Hypothalamus (tissue), 51 donors: ENCODE data around the gene PPP1R27.

ENCODE experiments used
- DNase-seq, 51 donors: peaks; one replicate each; lab custom pipeline; 2025; lab: John Stamatoyannopoulos, UW

The PPP1R27 gene

DNA sequence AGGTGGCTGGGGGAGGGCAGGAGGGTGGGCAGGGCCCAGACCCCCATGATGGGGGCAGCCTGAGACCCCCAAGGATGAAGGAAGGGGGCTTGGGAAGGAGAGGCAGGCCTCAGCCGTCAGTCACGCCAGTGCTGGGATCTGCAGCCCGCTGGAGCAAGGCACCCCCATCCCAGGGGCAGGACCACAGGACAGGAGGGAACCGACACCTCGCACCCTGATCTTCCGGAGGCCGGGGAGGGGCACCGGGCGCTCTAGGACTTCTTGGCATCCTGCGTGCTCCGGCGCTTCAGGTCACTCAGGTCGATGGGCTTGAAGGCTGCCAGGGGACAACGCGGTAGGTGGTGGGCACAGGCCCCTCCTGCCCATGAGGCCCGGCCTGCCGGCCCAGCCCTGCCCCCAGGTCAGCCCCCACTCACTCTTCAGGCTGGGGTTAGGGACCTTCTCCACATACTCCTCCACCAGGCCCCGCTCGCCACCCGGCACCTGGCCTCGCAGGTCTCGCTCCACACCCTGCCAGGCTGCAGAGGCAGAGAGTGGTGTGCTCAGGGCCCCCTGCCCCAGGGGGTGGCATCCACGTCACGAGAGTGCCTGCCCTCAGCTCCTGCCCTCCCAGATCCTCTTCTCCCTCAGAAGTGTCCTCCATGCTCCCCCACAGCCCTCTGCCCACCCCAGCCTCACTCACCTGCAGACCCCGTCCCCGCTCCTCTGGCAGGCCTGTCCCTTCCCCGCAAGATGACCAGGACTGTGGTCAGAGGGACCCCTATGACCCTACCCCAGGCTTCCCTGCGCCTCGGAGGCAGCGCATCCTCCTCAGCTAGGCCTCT is 11.6 kb downstream of the PPP1R27 start:
- DNase-seq = no peak

- DNase-seq = no peak
These were observed 12.6 kb downstream of the PPP1R27 start for GRCh38 chr17:81822312-81822637.

DNA sequence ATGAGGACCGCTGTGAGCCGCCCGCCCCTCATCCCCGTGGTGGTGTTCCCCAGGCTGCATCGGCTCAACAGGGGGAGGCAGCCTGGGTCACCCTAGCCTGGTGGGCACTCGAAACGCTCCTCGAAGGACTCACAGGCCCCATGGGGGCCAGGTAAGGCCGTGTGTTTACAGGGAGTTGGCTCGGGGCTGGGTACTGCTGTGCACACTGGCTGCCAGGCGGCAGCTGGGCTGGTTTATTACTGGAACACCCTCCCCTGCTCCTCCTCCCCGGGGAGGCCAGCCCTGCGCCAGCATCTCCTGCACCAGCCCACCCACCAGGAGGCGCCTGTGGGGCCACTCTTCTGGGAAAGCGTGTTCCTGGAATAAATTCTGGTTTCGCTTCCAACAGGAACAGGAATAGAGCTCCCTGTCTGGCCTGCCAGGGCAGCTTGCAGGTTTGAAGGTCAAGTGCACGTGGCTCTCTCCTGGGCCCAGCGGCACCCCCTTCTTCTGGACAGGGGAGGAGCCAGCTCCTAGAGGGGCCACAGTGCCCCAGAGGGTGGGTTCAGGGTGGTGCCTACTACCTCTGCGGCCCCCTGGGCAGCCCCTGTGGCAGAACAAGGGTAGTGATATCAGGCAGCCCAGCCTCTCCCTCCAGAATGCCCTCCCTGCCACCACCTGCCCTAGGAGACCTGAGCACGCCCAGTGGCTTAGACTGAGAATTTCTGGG is 13.1 kb downstream of the PPP1R27 start:
- peak in 24 of 51 donors; percentile 5 to 47 (median 18) for DNase-seq

- no peak for DNase-seq
These were observed 13.7 kb downstream of the PPP1R27 start for GRCh38 chr17:81821147-81821546.

DNA sequence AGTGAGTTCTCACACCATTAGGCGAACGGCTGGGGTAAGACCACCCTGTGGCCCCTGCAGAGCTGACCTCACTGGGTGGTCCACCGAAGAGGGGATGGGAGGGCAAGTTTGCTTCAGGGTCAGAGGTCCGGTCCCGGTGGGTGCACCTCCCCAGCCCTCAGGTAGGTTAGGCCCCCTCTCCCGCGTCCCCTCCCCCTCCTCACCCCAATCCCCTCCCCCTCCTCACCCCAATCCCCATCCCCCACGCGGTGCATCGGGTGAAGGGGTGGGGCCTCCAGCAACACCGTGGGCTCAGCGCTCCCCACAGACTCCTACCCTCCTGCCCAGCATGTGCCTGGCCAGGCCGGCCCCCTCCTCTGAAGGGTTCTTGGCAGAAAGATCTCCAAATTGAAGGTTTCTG is 15.1 kb downstream of the PPP1R27 start:
- no peak for DNase-seq

GRCh38 chr17:81817758-81818147 is 17.1 kb downstream of the PPP1R27 start:
- DNase-seq = no peak

- DNase-seq = no peak
These were observed 19.2 kb downstream of the PPP1R27 start for GRCh38 chr17:81815646-81815986.

DNA sequence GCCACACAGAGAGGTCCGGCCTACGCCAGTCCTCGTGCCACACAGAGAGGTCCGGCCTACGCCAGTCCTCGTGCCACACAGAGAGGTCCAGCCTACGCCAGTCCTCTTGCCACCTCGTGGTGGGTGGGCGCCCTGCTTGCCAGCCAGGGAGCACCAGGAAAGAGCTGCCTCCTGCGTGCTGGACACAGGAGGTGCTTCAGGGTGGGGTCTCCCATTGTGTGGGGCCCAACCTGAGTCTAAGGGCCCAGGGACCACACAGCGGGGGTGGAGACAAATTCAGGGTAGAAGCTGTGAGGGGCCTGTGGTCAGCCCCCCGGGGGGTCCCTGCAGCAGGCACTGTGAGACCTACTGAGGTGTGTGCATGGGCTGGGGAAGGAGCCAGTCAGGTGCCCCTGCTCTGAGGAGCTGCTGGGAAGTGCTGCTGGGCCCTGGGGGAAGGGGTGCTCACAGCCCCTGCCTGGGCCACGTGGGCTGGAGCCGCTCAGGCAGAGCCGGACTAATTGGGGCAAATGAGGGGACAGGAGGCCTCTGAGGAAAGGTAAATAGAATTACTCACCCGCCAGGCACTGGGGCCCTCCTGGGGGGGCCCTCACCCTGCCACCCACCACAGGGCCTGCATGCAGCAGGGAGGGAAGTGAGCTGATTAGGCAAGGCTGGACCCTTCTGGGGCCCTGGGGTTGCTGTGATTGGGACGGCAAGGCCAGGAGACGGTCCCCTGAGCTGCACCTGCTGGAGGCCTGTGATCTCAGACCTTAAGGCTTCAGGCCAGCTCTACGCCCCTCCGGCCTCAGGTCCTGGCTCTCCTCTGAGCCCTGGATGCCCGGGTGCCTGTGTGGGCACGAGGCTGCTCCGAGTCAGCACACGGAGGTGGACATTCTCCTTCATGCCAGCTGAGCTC is 19.9 kb downstream of the PPP1R27 start:
- no peak for DNase-seq

DNA sequence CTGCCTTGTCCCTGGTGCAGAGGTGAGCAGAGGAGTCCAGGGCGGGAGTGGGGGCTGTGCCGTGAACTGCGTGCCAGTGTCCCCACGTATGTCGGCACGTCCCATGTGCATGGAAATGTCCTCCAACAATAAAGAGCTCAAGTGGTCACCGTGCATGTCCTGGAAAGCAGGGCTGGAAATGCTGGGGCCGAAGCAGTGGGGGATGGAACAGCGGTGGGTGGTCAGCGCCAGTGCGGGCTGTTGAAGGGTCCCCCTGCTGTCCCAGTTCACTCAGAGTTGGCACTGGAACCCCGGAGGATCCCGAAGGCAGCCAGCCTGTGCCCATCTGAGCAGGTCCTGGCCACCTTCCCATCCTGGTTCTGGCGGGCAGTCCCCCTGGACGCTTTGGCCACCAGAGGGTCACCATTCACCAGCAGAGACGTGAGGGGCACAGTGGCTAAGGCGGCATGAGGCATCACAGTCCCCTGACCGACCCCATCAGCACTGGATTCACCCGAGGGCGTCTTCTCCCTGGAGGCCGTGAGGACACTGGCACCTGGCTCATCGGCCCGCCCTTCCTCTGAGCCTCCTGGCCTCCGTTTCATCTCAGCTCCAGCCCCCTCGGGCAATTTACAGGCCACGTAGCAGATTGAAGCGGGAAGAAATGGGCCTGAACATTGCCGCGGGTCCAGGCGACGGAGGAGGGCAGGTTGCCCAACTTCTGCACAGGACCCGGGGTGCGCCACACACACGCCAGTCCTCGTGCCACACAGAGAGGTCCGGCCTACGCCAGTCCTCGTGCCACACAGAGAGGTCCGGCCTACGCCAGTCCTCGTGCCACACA is 20.8 kb downstream of the PPP1R27 start:
- no peak for DNase-seq

DNA sequence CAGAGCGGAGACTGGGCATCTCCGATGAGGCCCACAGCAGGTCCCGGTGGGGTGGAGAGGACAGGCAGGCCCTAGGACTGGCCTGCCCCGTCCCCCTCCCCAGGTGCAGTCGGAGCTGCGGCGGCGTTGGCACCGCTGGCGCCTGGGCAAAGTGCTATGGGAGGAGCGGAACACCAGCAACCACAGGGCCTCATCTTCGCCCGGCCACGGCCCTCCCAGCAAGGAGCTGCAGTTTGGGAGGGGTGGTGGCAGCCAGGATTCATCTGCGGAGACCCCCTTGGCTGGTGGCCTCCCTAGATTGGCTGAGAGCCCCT is 21.5 kb downstream of the PPP1R27 start:
- DNase-seq = no peak

- DNase-seq = no peak
These were observed 22.1 kb downstream of the PPP1R27 start for GRCh38 chr17:81812571-81813370.

DNA sequence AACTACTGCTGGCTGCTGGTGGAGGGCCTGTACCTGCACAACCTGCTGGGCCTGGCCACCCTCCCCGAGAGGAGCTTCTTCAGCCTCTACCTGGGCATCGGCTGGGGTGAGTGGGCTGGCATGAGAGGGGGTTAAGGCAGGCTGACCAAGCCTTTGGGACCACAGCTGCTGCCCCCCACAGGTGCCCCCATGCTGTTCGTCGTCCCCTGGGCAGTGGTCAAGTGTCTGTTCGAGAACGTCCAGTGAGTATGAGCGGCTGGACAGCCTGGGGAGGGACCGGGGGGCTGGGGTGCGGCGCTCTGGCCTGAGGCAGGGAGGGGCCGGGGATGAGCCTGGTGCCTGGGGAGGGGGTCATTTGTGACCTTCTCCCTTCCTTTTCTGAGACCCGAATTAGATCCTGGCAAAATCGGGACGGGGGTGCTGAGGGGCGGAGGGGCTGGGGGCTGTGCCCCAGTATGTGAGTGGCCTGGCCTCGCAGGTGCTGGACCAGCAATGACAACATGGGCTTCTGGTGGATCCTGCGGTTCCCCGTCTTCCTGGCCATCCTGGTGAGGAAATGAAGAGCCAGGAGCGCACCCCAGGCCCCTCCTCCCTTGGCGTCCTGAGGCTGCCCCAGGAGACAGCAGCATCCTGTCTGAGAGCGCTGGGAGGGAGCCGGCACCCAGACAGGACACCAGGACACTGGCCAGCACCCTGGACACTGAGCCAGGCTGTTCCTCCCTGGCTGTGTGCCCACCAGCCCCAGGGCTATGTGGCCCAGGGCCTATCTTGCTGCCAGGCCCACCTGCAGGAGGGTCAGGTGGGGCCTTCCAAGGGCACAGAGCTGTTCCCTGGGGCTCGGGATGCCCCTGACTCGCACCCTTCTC is 22.9 kb downstream of the PPP1R27 start:
- DNase-seq = no peak

GRCh38 chr17:81810892-81811704 is 23.8 kb downstream of the PPP1R27 start:
- no peak for DNase-seq

DNA sequence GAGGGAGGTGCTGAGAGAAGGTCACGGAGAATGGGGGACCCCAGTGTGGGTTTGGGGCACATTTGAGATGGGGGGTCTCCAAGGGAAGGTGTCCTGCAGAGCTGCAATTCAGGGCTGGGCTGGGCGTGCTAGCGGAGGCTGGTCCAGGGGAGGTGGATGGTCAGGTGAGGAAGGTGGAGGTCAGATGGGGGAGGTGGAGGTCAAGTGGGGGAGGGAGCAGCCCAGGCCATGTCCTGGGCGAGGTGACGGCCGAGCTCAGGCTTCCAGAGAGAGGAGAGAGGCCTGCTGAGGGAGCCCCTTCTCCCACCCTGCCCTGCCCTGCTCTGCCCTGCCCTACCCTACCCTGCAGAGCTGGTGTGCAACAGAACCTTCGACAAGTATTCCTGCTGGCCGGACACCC is 24.4 kb downstream of the PPP1R27 start:
- no peak for DNase-seq

GRCh38 chr17:81809556-81809998 is 25.3 kb downstream of the PPP1R27 start:
- no peak for DNase-seq

GRCh38 chr17:81808778-81809555 is 25.9 kb downstream of the PPP1R27 start:
- DNase-seq = no peak

DNA sequence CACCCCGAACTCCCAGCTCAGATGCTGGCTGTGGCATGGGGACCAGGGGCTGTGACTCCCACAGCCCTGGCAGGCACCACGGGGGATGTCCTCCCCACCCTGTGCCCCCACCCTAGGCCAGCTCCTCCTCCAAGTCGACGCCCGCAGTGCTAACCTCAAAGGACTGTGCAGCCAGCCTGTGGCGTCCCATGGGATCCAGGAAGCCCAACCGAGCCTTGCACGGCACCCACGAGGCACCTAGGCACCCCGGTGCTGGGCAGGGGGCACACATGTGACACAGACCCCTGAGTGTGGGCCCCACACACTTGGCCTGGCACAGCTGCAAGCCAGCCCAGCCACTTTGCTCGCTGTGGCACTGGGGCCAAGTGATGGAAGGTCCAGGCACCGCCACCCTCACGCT is 27.0 kb downstream of the PPP1R27 start:
- DNase-seq = no peak
